ENCODE results near the gene CADM4.

- TF ChIP-seq CTCF (IDR thresholded peaks at IDR 0.05; ENCODE audit: low read depth, low read length, poor library complexity, severe bottlenecking) (no peak), EZH2phosphoT487 (IDR thresholded peaks at IDR 0.05; ENCODE audit: borderline replicate concordance, low read length) (no peak)
These were observed 29.2 kb downstream of the CADM4 start for GRCh38 chr19:43610493-43610892.
